ENCODE results near the gene ZDHHC24. TPM values are rescaled to one million over a fixed set of nuclear protein-coding genes. Genes with fewer than 3 reads are reported as not detected.

ZDHHC24 gene
- total RNA-seq, 1 donor from 2014 or later, result 4.1 TPM

DNA sequence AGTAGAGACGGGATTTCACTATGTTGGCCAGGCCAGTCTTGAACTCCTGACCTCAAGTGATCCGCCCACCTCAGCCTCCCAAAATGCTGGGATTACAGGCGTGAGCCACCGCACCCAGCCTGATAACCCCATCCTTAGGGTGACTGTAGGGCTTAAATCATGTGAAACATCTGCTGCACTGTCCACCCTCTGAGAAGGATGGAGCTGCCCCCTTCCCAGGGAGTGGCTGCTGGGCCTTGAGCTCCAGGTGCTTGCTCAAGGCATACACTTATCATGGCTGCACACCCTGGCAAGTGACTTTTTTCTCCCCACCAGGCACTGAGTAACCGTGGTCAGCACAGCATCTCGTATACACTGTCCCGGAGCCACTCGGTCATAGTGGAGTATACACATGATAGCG lies 73.8 kb downstream of the ZDHHC24 start:
- Mint-ChIP-seq H3K4me3 (no peak overlapping the region), H3K27ac (no peak overlapping the region), H3K27me3 (ENCODE audit: insufficient read depth, low read depth) (peaks cover 6% of the 10 kb centered on the region), H3K9me3 (no peaks in the 10 kb centered on the region), H3K36me3 (peaks cover 5% of the 10 kb centered on the region), H3K4me1 (peaks cover 37% of the 10 kb centered on the region)
- Histone ChIP-seq H3F3A (ENCODE audit: low read depth) (peaks cover 15% of the 10 kb centered on the region), H3K4me1 (peaks cover 9% of the 10 kb centered on the region), H3K27ac (no peak overlapping the region), H3K9me3 (ENCODE audit: low read depth) (no peaks in the 10 kb centered on the region), H3K4me2 (no peak overlapping the region), H3K9ac (no peak overlapping the region), H3K36me3 (no peaks in the 10 kb centered on the region), H3K79me2 (ENCODE audit: low read depth) (no peaks in the 10 kb centered on the region), H3K27me3 (no peaks in the 10 kb centered on the region), H3K4me3 (no peak overlapping the region), H4K20me1 (ENCODE audit: low read depth) (peaks cover 27% of the 10 kb centered on the region), H2AFZ (replicated peaks) (no peak overlapping the region)
- DNase-seq (ENCODE audit: low spot score), result no peak
- TF ChIP-seq, protein P1, sequence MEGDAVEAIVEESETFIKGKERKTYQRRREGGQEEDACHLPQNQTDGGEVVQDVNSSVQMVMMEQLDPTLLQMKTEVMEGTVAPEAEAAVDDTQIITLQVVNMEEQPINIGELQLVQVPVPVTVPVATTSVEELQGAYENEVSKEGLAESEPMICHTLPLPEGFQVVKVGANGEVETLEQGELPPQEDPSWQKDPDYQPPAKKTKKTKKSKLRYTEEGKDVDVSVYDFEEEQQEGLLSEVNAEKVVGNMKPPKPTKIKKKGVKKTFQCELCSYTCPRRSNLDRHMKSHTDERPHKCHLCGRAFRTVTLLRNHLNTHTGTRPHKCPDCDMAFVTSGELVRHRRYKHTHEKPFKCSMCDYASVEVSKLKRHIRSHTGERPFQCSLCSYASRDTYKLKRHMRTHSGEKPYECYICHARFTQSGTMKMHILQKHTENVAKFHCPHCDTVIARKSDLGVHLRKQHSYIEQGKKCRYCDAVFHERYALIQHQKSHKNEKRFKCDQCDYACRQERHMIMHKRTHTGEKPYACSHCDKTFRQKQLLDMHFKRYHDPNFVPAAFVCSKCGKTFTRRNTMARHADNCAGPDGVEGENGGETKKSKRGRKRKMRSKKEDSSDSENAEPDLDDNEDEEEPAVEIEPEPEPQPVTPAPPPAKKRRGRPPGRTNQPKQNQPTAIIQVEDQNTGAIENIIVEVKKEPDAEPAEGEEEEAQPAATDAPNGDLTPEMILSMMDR (IDR thresholded peaks at IDR 0.05), result no peak
- TF ChIP-seq EZH2phosphoT487 (IDR thresholded peaks at IDR 0.05) (no peak), EZH2 (IDR thresholded peaks at IDR 0.05) (no peak)

DNA sequence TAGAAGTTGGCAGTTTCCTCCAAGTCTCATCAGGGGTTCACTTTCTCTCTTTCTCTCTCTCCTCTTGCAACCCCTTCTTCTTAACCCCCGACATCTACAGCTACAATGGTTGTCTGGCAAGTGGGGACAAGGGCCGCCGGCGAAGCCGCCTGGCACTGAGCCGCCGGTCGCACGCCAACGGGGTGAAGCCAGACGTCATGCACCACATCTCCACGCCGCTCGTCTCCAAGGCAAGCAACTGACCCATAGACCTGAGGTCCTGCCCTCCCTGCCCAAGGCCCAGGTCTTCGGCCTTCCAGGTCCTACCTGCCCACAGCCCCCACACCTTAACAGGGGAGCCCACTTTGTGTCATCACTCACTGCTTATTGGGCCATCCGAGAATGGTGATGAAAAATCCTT lies 74.7 kb downstream of the ZDHHC24 start:
- Histone ChIP-seq H3K27me3 (no peaks in the 10 kb centered on the region), H3K79me2 (ENCODE audit: low read depth) (no peaks in the 10 kb centered on the region), H2AFZ (replicated peaks) (no peak overlapping the region), H3K36me3 (no peaks in the 10 kb centered on the region), H4K20me1 (ENCODE audit: low read depth) (peaks cover 18% of the 10 kb centered on the region), H3K4me1 (peaks cover 9% of the 10 kb centered on the region), H3K9me3 (ENCODE audit: low read depth) (no peaks in the 10 kb centered on the region), H3F3A (ENCODE audit: low read depth) (peaks cover 11% of the 10 kb centered on the region), H3K4me3 (no peak overlapping the region), H3K27ac (no peak overlapping the region), H3K9ac (no peak overlapping the region), H3K4me2 (no peak overlapping the region)
- H3K4me3 Mint-ChIP-seq, result no peak overlapping the region
- H3K27me3 Mint-ChIP-seq (ENCODE audit: insufficient read depth, low read depth), result peaks cover 2% of the 10 kb centered on the region
- no peak for DNase-seq (ENCODE audit: low spot score)
- TF ChIP-seq EZH2 (IDR thresholded peaks at IDR 0.05) (no peak), EZH2phosphoT487 (IDR thresholded peaks at IDR 0.05) (no peak)
- TF ChIP-seq, protein P1 (IDR thresholded peaks at IDR 0.05), result no peak
- H3K9me3 Mint-ChIP-seq, result no peaks in the 10 kb centered on the region
- peaks cover 30% of the 10 kb centered on the region for H3K4me1 Mint-ChIP-seq
- peaks cover 5% of the 10 kb centered on the region for H3K36me3 Mint-ChIP-seq
- H3K27ac Mint-ChIP-seq, result no peak overlapping the region

Other genes starting within 250 kb of the ZDHHC24 start
- gene CD248, start 229.0 kb downstream of the ZDHHC24 start, total RNA-seq (ENCODE audit: low replicate concordance), result 0.62 and 0.99 TPM in 2 replicates
- gene RIN1, start 209.6 kb downstream of the ZDHHC24 start, total RNA-seq (ENCODE audit: low replicate concordance), result 0.56 and 2.6 TPM in 2 replicates
- 16.4 and 34.6 TPM in 2 replicates for gene BRMS1, start 200.9 kb downstream of the ZDHHC24 start, total RNA-seq (ENCODE audit: low replicate concordance)
- gene B4GAT1, start 198.4 kb downstream of the ZDHHC24 start, total RNA-seq (ENCODE audit: low replicate concordance), result 40.9 and 57.1 TPM in 2 replicates
- gene SLC29A2, start 174.3 kb downstream of the ZDHHC24 start, total RNA-seq (ENCODE audit: low replicate concordance), result 6.9 and 15.3 TPM in 2 replicates
- 0.65 TPM in 1 of 2 replicates, not detected in the other for gene NPAS4, start 125.0 kb downstream of the ZDHHC24 start, total RNA-seq (ENCODE audit: low replicate concordance)
- 82.0 and 131 TPM in 2 replicates for gene MRPL11, start 107.2 kb downstream of the ZDHHC24 start, total RNA-seq (ENCODE audit: low replicate concordance)
- gene PELI3, start 79.1 kb downstream of the ZDHHC24 start, total RNA-seq (ENCODE audit: low replicate concordance), result 2.7 and 9.1 TPM in 2 replicates
- gene DPP3, start 65.6 kb downstream of the ZDHHC24 start, total RNA-seq (ENCODE audit: low replicate concordance), result 41.3 and 70.1 TPM in 2 replicates
- 42.0 and 68.9 TPM in 2 replicates for gene BBS1, start 35.4 kb downstream of the ZDHHC24 start, total RNA-seq (ENCODE audit: low replicate concordance)
- gene ACTN3, start 855 bp upstream of the ZDHHC24 start, total RNA-seq (ENCODE audit: low replicate concordance), result 20.2 and 33.0 TPM in 2 replicates
- 1.1 TPM in 1 of 2 replicates, not detected in the other for gene CTSF, start 22.6 kb upstream of the ZDHHC24 start, total RNA-seq (ENCODE audit: low replicate concordance)
- 0.22 and 1.2 TPM in 2 replicates for gene CCDC87, start 47.0 kb upstream of the ZDHHC24 start, total RNA-seq (ENCODE audit: low replicate concordance)
- gene CCS, start 47.1 kb upstream of the ZDHHC24 start, total RNA-seq (ENCODE audit: low replicate concordance), result 44.3 and 76.1 TPM in 2 replicates
- gene RBM14, start 70.6 kb upstream of the ZDHHC24 start, total RNA-seq (ENCODE audit: low replicate concordance), result 38.2 and 63.8 TPM in 2 replicates
- gene RBM4, start 92.7 kb upstream of the ZDHHC24 start, total RNA-seq (ENCODE audit: low replicate concordance), result 172 and 206 TPM in 2 replicates
- gene RBM4B, start 131.8 kb upstream of the ZDHHC24 start, total RNA-seq (ENCODE audit: low replicate concordance), result 30.2 and 40.6 TPM in 2 replicates
- gene SPTBN2, start 183.2 kb upstream of the ZDHHC24 start, total RNA-seq (ENCODE audit: low replicate concordance), result 14.5 and 51.7 TPM in 2 replicates

Data from neural progenitor cell (in vitro differentiated cells).